Karpas-422 (cell line): ENCODE measurements around the gene TYMP. TPM values are rescaled to one million over a fixed set of nuclear protein-coding genes. Genes with fewer than 3 reads are reported as not detected.
A peak's percentile ranks its signal among the peaks of the same experiment; 100 is the strongest.

Experiments
- DNase-seq: peaks from one replicate; pipeline ENCODE4 v3.0.0-alpha.2; 2015
- H2AFZ ChIP-seq: fragments of 200-600 bp; sonication (generic); 2 replicates; pipeline ENCODE4 v1.6.1; 2014; ENCODE audit warnings: antibody characterized with exemption, low read length, mixed read lengths
- H3K27ac ChIP-seq: fragments of 200-600 bp; sonication (generic); 2 replicates; pipeline ENCODE4 v1.5.1; 2014; ENCODE audit warnings: mild to moderate bottlenecking, low read length, moderate library complexity
- H3K27me3 ChIP-seq: fragments of 200-600 bp; sonication (generic); 2 replicates; pipeline ENCODE4 v1.6.1; 2014; ENCODE audit warnings: low read length, mixed read lengths
- H3K36me3 ChIP-seq: fragments of 200-600 bp; sonication (generic); 2 replicates; pipeline ENCODE4 v1.6.1; 2014; ENCODE audit warnings: low read length, mixed read lengths; ENCODE audit not compliant: insufficient read depth
- H3K4me1 ChIP-seq: fragments of 200-600 bp; sonication (generic); 2 replicates; pipeline ENCODE4 v1.6.1; 2014; ENCODE audit warnings: mild to moderate bottlenecking, low read length, mixed read lengths
- H3K4me2 ChIP-seq: fragments of 200-600 bp; sonication (generic); 2 replicates; pipeline ENCODE4 v1.6.1; 2014; ENCODE audit warnings: low read length, low read depth, mild to moderate bottlenecking; ENCODE audit not compliant: poor library complexity, severe bottlenecking
- H3K4me3 ChIP-seq: fragments of 200-600 bp; sonication (generic); 2 replicates; pipeline ENCODE4 v1.5.1; 2014; ENCODE audit warnings: mild to moderate bottlenecking, antibody characterized with exemption, low read length, mixed read lengths
- H3K79me2 ChIP-seq: fragments of 200-600 bp; sonication (generic); 2 replicates; pipeline ENCODE4 v1.6.1; 2014; ENCODE audit warnings: mild to moderate bottlenecking, low read length, mixed read lengths
- H3K9ac ChIP-seq: fragments of 200-600 bp; sonication (generic); 2 replicates; pipeline ENCODE4 v1.6.0; 2014; ENCODE audit warnings: low read length
- H3K9me2 ChIP-seq: fragments of 200-600 bp; sonication (generic), shearing (Covaris generic); replicated peaks from 2 replicates; pipeline ENCODE4 v1.6.0; 2014; ENCODE audit warnings: mild to moderate bottlenecking, low read length, moderate library complexity; ENCODE audit not compliant: insufficient read depth
- H3K9me3 ChIP-seq: fragments of 300-700, 200-600 bp; sonication (generic); 2 replicates; pipeline ENCODE4 v1.6.1; 2014; ENCODE audit warnings: low read length, mixed read lengths
- H4K20me1 ChIP-seq: fragments of 200-600 bp; sonication (generic); 2 replicates; pipeline ENCODE4 v1.6.1; 2014; ENCODE audit warnings: mild to moderate bottlenecking, antibody characterized with exemption, low read length, low read depth; ENCODE audit not compliant: insufficient read depth
- total RNA-seq: library from RNA; depleted of rRNA; stranded (reverse); fragments of >200 nt; shearing (Covaris generic); gene quantifications from 2 replicates; pipeline ENCODE4 v1.2.3, GENCODE V29; 2014; ENCODE audit warnings: low replicate concordance; rRNA removed

The TYMP gene, protein sequence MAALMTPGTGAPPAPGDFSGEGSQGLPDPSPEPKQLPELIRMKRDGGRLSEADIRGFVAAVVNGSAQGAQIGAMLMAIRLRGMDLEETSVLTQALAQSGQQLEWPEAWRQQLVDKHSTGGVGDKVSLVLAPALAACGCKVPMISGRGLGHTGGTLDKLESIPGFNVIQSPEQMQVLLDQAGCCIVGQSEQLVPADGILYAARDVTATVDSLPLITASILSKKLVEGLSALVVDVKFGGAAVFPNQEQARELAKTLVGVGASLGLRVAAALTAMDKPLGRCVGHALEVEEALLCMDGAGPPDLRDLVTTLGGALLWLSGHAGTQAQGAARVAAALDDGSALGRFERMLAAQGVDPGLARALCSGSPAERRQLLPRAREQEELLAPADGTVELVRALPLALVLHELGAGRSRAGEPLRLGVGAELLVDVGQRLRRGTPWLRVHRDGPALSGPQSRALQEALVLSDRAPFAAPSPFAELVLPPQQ
- 1.8 and 5.0 TPM in 2 replicates for total RNA-seq

DNA sequence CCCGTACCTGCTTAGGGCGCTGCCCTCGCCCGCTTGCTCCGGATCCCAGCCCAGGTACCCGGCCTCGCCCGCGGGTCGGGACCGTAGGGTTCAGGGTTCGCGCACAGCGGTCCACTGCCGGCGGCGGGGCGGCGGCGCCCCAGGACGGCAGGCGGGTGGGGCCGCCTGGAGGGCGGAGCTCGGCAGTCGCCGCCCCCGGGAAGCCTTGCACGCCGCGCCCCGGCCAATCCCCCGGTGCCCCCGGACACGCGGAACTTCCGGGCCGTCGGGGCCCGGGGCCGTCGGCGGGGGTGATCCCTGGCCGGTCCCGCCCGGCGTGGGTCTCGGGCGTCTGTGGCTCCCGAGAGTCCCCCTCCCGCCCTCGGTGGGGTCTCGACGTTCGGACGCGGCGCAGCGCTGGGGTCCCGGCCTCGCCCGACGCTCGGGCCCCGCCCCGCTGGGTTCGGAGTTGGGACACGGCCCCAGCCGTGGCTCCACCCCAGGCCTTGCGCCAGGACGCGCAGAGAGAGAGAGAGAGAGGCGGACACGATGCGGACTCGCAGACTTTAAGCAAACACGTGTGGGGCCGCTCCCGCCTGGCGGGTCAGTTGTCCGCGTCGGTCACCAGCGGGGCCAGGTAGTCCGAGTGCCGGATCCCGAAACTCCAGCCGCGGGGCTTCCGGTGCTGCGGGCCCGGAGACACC is at the start of gene TYMP:
Gene TYMP (minus strand): TSS at position 116 of the 683 bp plus-strand sequence. CDS start 303 bp downstream, outside the sequence.
- no peaks in the 10 kb centered on the region for H3K9me3 ChIP-seq
- peak within 1 kb of the TSS; percentile 95 for H3K27ac ChIP-seq
- H3K9me2 ChIP-seq: no peaks in the 10 kb centered on the region
- no peaks in the 10 kb centered on the region for H3K79me2 ChIP-seq
- H3K27me3 ChIP-seq: no peaks in the 10 kb centered on the region
- no peak within 1 kb of the TSS for H2AFZ ChIP-seq
- no peaks in the 10 kb centered on the region for H4K20me1 ChIP-seq
- peak within 1 kb of the TSS; percentile 75 for H3K4me2 ChIP-seq
- DNase-seq: peak; percentile 74
- peak within 1 kb of the TSS; percentile 88 for H3K9ac ChIP-seq
- H3K4me3 ChIP-seq: peak within 1 kb of the TSS; percentile 78
- no peaks in the 10 kb centered on the region for H3K36me3 ChIP-seq
- H3K4me1 ChIP-seq: peaks cover 62% of the 10 kb centered on the region

DNA sequence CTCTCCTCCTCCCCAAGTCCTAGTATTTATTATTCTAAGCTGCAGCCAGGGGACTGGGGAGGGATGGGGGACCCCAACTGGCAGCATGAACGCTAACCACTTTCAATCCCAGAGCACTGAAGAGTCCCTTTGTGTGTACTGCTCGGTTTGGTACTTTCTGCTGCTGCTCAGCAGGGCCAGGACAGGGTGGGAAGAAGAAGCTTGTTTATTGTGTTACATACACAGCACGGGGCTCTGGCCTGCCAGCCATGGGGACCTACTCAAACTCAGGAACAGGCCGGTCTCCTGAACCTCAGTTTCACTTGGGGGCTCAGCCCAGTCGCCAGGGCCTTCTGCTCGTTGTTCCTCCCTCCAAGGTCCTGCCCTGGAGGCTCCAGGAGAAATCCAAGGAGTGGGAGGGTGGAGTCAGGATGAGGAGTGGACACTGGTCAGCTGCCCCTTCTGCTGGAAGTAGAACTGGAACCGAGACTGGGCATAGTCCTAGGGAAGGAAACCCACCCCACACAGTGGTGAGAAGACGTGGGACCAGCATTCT is 49.0 kb upstream of the TYMP start:
- DNase-seq: no peak
- Histone ChIP-seq H3K4me3 (no peak overlapping the region), H3K4me2 (no peak overlapping the region), H3K9me2 (no peaks in the 10 kb centered on the region), H3K9me3 (no peaks in the 10 kb centered on the region), H3K27me3 (no peaks in the 10 kb centered on the region), H2AFZ (no peak overlapping the region), H3K9ac (no peak overlapping the region), H4K20me1 (no peaks in the 10 kb centered on the region), H3K27ac (no peak overlapping the region), H3K4me1 (peaks cover 15% of the 10 kb centered on the region), H3K79me2 (peaks cover 26% of the 10 kb centered on the region), H3K36me3 (peaks cover 16% of the 10 kb centered on the region; the same call in 1 of the 2 replicates)

DNA sequence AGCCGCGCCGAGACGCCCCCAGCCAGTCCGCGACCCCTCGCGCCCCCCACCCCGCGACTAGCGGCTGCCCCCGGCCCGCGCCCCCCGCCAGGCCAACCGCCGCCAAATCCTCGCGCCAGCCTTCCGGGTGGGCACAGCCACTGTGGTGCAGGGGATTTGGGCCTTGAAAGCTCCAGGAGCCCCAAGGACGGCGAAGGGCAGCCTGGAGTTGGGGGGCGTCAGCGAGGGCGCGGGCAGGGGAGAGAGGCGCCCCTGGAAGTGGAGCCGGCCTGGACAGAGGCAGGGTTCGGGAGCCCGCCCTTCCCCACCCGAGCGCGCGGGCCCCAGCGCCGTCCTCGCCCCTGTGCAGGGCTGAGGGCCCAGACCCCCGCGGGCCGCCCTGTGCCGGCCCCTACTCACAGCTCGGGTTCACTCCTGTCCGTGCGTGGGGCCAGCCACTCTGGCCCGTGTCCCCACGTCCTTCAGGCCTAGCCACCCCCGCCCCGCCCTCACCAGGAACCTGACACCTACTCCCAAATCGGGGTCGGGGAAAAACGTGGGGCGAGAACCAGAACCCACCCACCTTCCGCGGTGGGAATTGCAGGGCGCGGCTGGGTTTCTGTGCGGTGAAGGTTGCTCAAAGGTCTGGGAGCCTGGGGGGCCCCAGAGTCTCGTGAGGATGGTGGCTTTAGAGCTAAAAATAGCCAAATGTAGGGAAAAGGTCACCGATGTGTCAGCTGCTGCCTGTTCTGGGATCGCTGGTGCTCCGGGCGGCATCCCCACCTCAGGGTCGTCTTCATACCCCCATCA is 48.4 kb upstream of the TYMP start, which contains the start of gene CPT1B:
Gene CPT1B (minus strand): TSS at position 441 of the 789 bp plus-strand sequence. CDS start 512 bp downstream, outside the sequence.
- no peak within 1 kb of the TSS for H3K4me2 ChIP-seq

DNA sequence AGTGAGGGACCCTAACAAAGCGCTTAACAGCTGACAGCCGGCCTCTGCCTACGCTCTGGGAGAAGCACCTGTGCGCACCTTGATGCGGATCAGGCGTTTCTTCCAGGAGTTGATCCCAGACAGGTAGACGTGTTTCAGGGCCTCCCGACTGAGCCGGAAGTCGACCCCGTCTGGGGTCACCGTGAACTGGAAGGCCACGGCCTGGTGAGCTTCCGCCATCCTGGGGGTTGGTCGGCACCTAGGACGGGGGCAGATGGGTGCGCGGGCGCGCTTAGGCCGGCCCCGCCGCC is 47.8 kb upstream of the TYMP start:
- H3K79me2 ChIP-seq: peaks cover 18% of the 10 kb centered on the region
- H2AFZ ChIP-seq: no peak overlapping the region
- H3K27me3 ChIP-seq: no peaks in the 10 kb centered on the region
- H3K4me2 ChIP-seq: no peak overlapping the region
- H3K27ac ChIP-seq: no peak overlapping the region
- no peak overlapping the region for H3K4me3 ChIP-seq
- no peaks in the 10 kb centered on the region for H4K20me1 ChIP-seq
- no peak overlapping the region for H3K9ac ChIP-seq
- H3K9me2 ChIP-seq: no peaks in the 10 kb centered on the region
- H3K36me3 ChIP-seq: peaks cover 16% of the 10 kb centered on the region; the same call in 1 of the 2 replicates
- H3K9me3 ChIP-seq: no peaks in the 10 kb centered on the region
- no peak for DNase-seq
- peaks cover 11% of the 10 kb centered on the region for H3K4me1 ChIP-seq

More for the DNA sequence above, 48.4 kb upstream of the TYMP start, which contains the start of gene CPT1B:
- Histone ChIP-seq H3K27ac (no peak within 1 kb of the TSS), H3K9ac (no peak within 1 kb of the TSS), H3K79me2 (peaks cover 19% of the 10 kb centered on the region), H3K36me3 (peaks cover 16% of the 10 kb centered on the region; the same call in 1 of the 2 replicates), H3K4me3 (no peak within 1 kb of the TSS), H2AFZ (no peak within 1 kb of the TSS), H3K9me2 (no peaks in the 10 kb centered on the region), H4K20me1 (no peaks in the 10 kb centered on the region), H3K4me1 (peaks cover 11% of the 10 kb centered on the region), H3K27me3 (no peaks in the 10 kb centered on the region), H3K9me3 (no peaks in the 10 kb centered on the region)
- DNase-seq: no peak

DNA sequence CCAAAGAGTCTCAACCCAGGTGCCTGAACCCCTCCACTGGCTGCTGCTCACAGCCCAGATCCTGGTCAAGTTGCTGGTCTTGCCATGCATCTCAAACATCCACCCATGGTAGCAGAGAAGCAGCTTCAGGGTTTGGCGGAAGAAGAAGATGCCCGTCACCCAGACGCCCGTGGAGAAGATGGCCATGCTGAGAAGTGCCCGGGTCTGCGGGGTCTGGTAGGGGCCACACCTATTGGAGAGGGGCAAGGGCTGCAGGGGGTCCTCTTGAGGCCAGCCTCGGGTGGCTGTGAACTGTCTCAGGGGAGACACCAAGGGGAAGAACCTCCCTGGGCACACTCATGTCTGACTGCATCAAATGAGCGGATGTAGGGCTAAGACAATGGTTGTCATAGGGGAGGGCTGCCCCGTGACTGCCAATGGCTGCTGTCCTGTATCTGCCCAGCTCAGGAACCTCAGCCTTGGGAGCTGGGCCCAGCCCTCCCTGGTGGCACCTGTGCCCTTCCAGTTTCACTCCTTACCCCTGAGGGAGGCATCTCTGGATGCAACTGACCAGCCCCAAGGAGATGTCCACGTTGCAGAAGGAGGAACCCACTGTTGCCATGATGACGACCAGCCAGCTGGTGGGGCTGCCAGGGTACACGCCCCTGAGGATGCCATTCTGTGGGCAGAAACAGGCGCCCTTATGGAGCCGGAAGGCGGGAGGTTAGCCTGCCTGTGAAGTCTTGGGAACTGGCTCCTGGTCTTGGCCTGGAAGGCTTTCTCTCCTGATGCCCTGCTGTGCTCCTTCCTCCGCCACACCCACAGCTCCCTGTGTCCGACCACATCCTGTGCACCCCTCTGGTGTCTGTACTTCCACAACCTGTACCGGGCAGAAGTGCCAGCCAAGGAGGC is 47.2 kb upstream of the TYMP start:
- Histone ChIP-seq H3K4me2 (no peak overlapping the region), H3K27ac (no peak overlapping the region), H3K9me2 (no peaks in the 10 kb centered on the region), H3K9ac (no peak overlapping the region), H3K36me3 (peaks cover 16% of the 10 kb centered on the region; the same call in 1 of the 2 replicates), H2AFZ (no peak overlapping the region), H3K4me3 (no peak overlapping the region), H3K79me2 (peaks cover 17% of the 10 kb centered on the region), H3K27me3 (no peaks in the 10 kb centered on the region), H4K20me1 (no peaks in the 10 kb centered on the region), H3K4me1 (peaks cover 11% of the 10 kb centered on the region), H3K9me3 (no peaks in the 10 kb centered on the region)
- no peak for DNase-seq

DNA sequence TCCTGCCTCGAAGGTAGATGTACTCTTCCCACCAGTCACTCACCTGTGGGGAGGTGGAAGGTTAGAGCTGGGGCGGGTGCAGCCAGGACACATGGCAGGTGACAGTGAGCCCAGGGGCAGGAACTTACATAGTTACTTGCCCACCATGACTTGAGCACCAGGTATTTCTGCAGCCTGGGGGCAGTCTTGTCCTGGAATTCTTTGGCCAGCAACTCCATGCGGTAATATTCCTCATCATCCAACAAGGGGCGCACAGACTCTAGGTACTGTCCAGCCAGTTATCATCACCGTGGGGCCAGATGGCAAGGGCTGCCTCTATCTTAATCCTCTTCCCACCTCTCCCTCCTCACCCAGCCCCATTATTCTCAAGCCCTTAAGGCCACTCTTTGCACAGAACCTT is 46.3 kb upstream of the TYMP start:
- Histone ChIP-seq H3K9me3 (no peaks in the 10 kb centered on the region), H3K36me3 (peaks cover 19% of the 10 kb centered on the region), H3K9ac (no peak overlapping the region), H3K4me3 (no peak overlapping the region), H3K27ac (no peak overlapping the region), H4K20me1 (no peaks in the 10 kb centered on the region), H3K9me2 (no peaks in the 10 kb centered on the region), H3K79me2 (peaks cover 7% of the 10 kb centered on the region), H3K4me2 (no peak overlapping the region), H3K4me1 (peaks cover 2% of the 10 kb centered on the region), H3K27me3 (no peaks in the 10 kb centered on the region), H2AFZ (no peak overlapping the region)
- no peak for DNase-seq

DNA sequence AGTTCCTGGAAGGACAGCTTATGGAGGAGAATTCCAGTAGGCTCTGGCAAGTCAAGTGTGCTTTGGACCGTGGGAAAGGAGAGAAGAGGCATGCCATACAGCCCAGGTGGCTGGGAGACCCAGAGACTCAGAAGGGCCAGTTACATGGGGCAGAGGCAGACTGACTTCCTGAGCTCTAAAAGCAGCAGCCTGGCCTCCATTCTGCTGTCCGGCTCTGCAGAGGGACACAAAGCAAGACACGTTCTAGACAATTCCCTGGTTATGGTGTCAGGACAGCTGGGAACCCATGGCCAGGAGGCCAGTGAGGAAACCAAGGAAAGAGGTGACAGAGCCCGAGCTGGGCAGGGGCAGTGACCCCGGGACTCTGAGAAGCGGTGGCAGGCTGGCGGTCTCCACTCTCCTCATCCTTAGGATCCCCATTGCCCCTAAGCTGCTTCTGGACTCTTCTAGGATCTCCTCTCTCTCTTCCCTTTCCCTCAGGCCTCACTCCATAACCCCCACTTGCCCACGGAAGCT is 45.7 kb upstream of the TYMP start:
- Histone ChIP-seq H3K27ac (no peak overlapping the region), H2AFZ (no peak overlapping the region), H3K9me3 (no peaks in the 10 kb centered on the region), H3K27me3 (no peaks in the 10 kb centered on the region), H3K4me3 (no peak overlapping the region), H4K20me1 (no peaks in the 10 kb centered on the region), H3K9me2 (no peaks in the 10 kb centered on the region), H3K9ac (no peak overlapping the region), H3K79me2 (peaks cover 3% of the 10 kb centered on the region; the same call in 1 of the 2 replicates), H3K4me2 (no peak overlapping the region), H3K4me1 (no peaks in the 10 kb centered on the region), H3K36me3 (peaks cover 23% of the 10 kb centered on the region)
- no peak for DNase-seq
